NOMO-1 treated with dmso at 0.1 percent for 144 hours (cell line): ENCODE results near the gene TCF3.

ENCODE experiments used
- DNase-seq: peaks from one replicate; lab custom pipeline; 2025; ENCODE audit not compliant: unreplicated experiment; lab: John Stamatoyannopoulos, UW

TCF3 gene

GRCh38 chr19:1567116-1567847, 85.1 kb downstream of the TCF3 start:
- DNase-seq: no peak

GRCh38 chr19:1566392-1567115, 85.9 kb downstream of the TCF3 start:
- DNase-seq: no peak

GRCh38 chr19:1563251-1563650, 89.2 kb downstream of the TCF3 start:
- no peak for DNase-seq

GRCh38 chr19:1561236-1561842, 91.1 kb downstream of the TCF3 start:
- DNase-seq: no peak

GRCh38 chr19:1560286-1560882, 92.0 kb downstream of the TCF3 start:
- DNase-seq: no peak
